DOHH2 (cell line): Measurements from ENCODE around the gene RALGAPB.

Experiments used
- H3F3A ChIP-seq: fragments of 200-600 bp; sonication (generic), shearing (Covaris generic); 2 replicates; pipeline ENCODE4 v1.6.0; 2016; ENCODE audit warnings: antibody characterized with exemption, mild to moderate bottlenecking; ENCODE audit not compliant: control insufficient read depth, insufficient read depth
- H3K27ac ChIP-seq: fragments of 200-600 bp; sonication (generic); 2 replicates; pipeline ENCODE4 v1.5.1; 2014; ENCODE audit warnings: low read depth, mild to moderate bottlenecking, low read length, moderate library complexity
- H3K27me3 ChIP-seq: fragments of 200-600 bp; sonication (generic); 2 replicates; pipeline ENCODE4 v1.6.1; 2014; ENCODE audit warnings: mild to moderate bottlenecking, low read length, mixed read lengths; ENCODE audit not compliant: control insufficient read depth
- H3K36me3 ChIP-seq: fragments of 200-600 bp; sonication (generic); 2 replicates; pipeline ENCODE4 v1.6.1; 2014; ENCODE audit warnings: mild to moderate bottlenecking, low read length, moderate library complexity, mixed read lengths; ENCODE audit not compliant: control insufficient read depth
- H3K4me1 ChIP-seq: fragments of 200-600 bp; sonication (generic); 2 replicates; pipeline ENCODE4 v1.6.1; 2014; ENCODE audit warnings: mild to moderate bottlenecking, low read length, mixed read lengths; ENCODE audit not compliant: control insufficient read depth
- H3K4me2 ChIP-seq: fragments of 200-600 bp; sonication (generic); 2 replicates; pipeline ENCODE4 v1.6.0; 2014; ENCODE audit warnings: mild to moderate bottlenecking, low read length, moderate library complexity
- H3K4me3 ChIP-seq: fragments of 200-600 bp; sonication (generic); 2 replicates; pipeline ENCODE4 v1.5.1; 2014; ENCODE audit warnings: mild to moderate bottlenecking, low read length, mixed read lengths
- H3K79me2 ChIP-seq: fragments of 200-600 bp; sonication (generic); 2 replicates; pipeline ENCODE4 v1.6.1; 2014; ENCODE audit warnings: mild to moderate bottlenecking, low read length, mixed read lengths; ENCODE audit not compliant: control insufficient read depth
- H3K9me2 ChIP-seq: fragments of 200-600 bp; sonication (generic); replicated peaks from 2 replicates; pipeline ENCODE4 v1.6.1; 2014; ENCODE audit warnings: mild to moderate bottlenecking, low read length, mixed read lengths; ENCODE audit not compliant: control insufficient read depth
- H3K9me3 ChIP-seq: fragments of 200-600 bp; sonication (generic); 2 replicates; pipeline ENCODE4 v1.6.1; 2014; ENCODE audit warnings: antibody characterized with exemption, low read length, mixed read lengths; ENCODE audit not compliant: control insufficient read depth, insufficient read depth
- H4K20me1 ChIP-seq: fragments of 200-600 bp; sonication (generic); 2 replicates; pipeline ENCODE4 v1.6.0; 2014; ENCODE audit warnings: low read depth, mild to moderate bottlenecking, antibody characterized with exemption, low read length, moderate library complexity; ENCODE audit not compliant: control insufficient read depth, insufficient read depth
- CTCF ChIP-seq: fragments of 200-600 bp; sonication (generic); IDR thresholded peaks from one replicate; pipeline ENCODE4 v1.5.1; 2014; ENCODE audit warnings: antibody characterized with exemption, mild to moderate bottlenecking, low read depth, low read length; ENCODE audit not compliant: poor library complexity, severe bottlenecking
- EZH2phosphoT487 ChIP-seq: fragments of 200-600 bp; sonication (generic); IDR thresholded peaks from 2 replicates; pipeline ENCODE4 v1.6.1; 2017; ENCODE audit warnings: borderline replicate concordance, mild to moderate bottlenecking, antibody characterized with exemption, low read length, moderate library complexity, mixed read lengths

The RALGAPB gene

GRCh38 chr20:38585404-38586180, 112.9 kb downstream of the RALGAPB start:
- H3K4me2 ChIP-seq: no peak overlapping the region
- H3K27me3 ChIP-seq: peaks cover 2% of the 10 kb centered on the region; the same call in 1 of the 2 replicates
- H3K4me1 ChIP-seq: no peaks in the 10 kb centered on the region
- no peak overlapping the region for H3K4me3 ChIP-seq
- H3K36me3 ChIP-seq: no peaks in the 10 kb centered on the region
- no peak overlapping the region for H3K27ac ChIP-seq
- no peaks in the 10 kb centered on the region for H3K9me3 ChIP-seq
- H4K20me1 ChIP-seq: no peaks in the 10 kb centered on the region
- H3K9me2 ChIP-seq: no peaks in the 10 kb centered on the region
- TF ChIP-seq EZH2phosphoT487 (no peak), CTCF (no peak)
- no peaks in the 10 kb centered on the region for H3F3A ChIP-seq
- H3K79me2 ChIP-seq: no peaks in the 10 kb centered on the region

- Histone ChIP-seq H4K20me1 (no peaks in the 10 kb centered on the region), H3K36me3 (no peaks in the 10 kb centered on the region), H3K79me2 (no peaks in the 10 kb centered on the region), H3K9me3 (no peaks in the 10 kb centered on the region), H3K9me2 (no peaks in the 10 kb centered on the region), H3F3A (no peaks in the 10 kb centered on the region), H3K27ac (no peak overlapping the region), H3K4me1 (no peaks in the 10 kb centered on the region), H3K4me2 (no peak overlapping the region), H3K27me3 (peaks cover 2% of the 10 kb centered on the region; the same call in 1 of the 2 replicates), H3K4me3 (no peak overlapping the region)
- TF ChIP-seq CTCF: no peak
- no peak for TF ChIP-seq EZH2phosphoT487
Measured at GRCh38 chr20:38586181-38586525, 113.5 kb downstream of the RALGAPB start.

GRCh38 chr20:38588303-38588702, 115.7 kb downstream of the RALGAPB start:
- Histone ChIP-seq H3K36me3 (no peaks in the 10 kb centered on the region), H3K9me2 (no peaks in the 10 kb centered on the region), H3K9me3 (no peaks in the 10 kb centered on the region), H3K27ac (no peak overlapping the region), H3K4me3 (no peak overlapping the region), H3K79me2 (no peaks in the 10 kb centered on the region), H4K20me1 (no peaks in the 10 kb centered on the region), H3K4me1 (no peaks in the 10 kb centered on the region), H3K27me3 (peaks cover 2% of the 10 kb centered on the region; the same call in 1 of the 2 replicates), H3F3A (no peaks in the 10 kb centered on the region), H3K4me2 (no peak overlapping the region)
- TF ChIP-seq EZH2phosphoT487 (no peak), CTCF (no peak)
